ENCODE measurements around the gene OCSTAMP. TPM values are rescaled to one million over a fixed set of nuclear protein-coding genes. Genes with fewer than 3 reads are reported as not detected.

Gene OCSTAMP
- polyA plus RNA-seq, 2 donors: not detected

GRCh38 chr20:46547995-46548394 lies 2.5 kb downstream of the OCSTAMP start:
- Histone ChIP-seq H3K27me3 (ENCODE audit: control insufficient read depth in 1 of 2, insufficient read depth in 2 of 2, low read length in 2 of 2) (no peaks in the 10 kb centered on the region), H3K4me3 (ENCODE audit: low read depth in 1 of 2, low read length in 2 of 2) (no peak overlapping the region), H3K36me3 (ENCODE audit: control insufficient read depth in 2 of 2, insufficient read depth in 2 of 2, low read length in 1 of 2) (no peaks in the 10 kb centered on the region), H3K27ac (ENCODE audit: low read depth in 2 of 2, low read length in 1 of 2) (no peak overlapping the region), H3K9me3 (ENCODE audit: control insufficient read depth in 2 of 2, insufficient read depth in 1 of 2, low read depth in 1 of 2, low read length in 1 of 2) (no peaks in the 10 kb centered on the region), H3K4me1 (ENCODE audit: control insufficient read depth in 2 of 2, insufficient read depth in 2 of 2, low read length in 1 of 2) (no peaks in the 10 kb centered on the region)
- WGBS, 2 donors: 84 to 85% methylated on average over 6 of the region's 6 CpGs

DNA sequence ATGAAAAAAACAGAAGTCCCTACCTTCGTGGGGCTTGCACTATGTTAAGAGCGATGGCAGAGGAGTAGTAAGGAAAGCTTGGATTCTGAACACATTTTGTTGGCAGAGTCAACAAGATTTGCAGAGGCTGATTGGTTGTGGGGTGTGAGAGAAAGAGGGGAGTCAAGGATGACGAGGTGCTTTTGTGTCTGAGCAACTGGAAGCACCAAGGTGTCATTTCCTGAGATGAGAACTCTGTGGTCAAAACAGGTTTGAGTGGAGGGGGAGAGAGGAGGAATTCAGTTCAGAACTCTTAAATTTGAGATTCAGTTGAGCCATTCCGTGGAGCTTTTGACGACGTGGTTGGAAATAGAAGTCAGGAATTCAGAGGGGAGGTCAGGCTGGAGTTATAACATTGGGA lies 3.5 kb downstream of the OCSTAMP start:
- Histone ChIP-seq H3K4me1 (ENCODE audit: control insufficient read depth in 2 of 2, insufficient read depth in 2 of 2, low read length in 1 of 2) (no peaks in the 10 kb centered on the region), H3K36me3 (ENCODE audit: control insufficient read depth in 2 of 2, insufficient read depth in 2 of 2, low read length in 1 of 2) (no peaks in the 10 kb centered on the region), H3K27ac (ENCODE audit: low read depth in 2 of 2, low read length in 1 of 2) (no peak overlapping the region), H3K9me3 (ENCODE audit: control insufficient read depth in 2 of 2, insufficient read depth in 1 of 2, low read depth in 1 of 2, low read length in 1 of 2) (no peaks in the 10 kb centered on the region), H3K27me3 (ENCODE audit: control insufficient read depth in 1 of 2, insufficient read depth in 2 of 2, low read length in 2 of 2) (no peaks in the 10 kb centered on the region), H3K4me3 (ENCODE audit: low read depth in 1 of 2, low read length in 2 of 2) (no peak overlapping the region)
- WGBS, 2 donors: 66 to 74% methylated on average over 6 of the region's 6 CpGs

- H3K27me3 ChIP-seq (ENCODE audit: control insufficient read depth in 1 of 2, insufficient read depth in 2 of 2, low read length in 2 of 2): no peaks in the 10 kb centered on the region
- 80 to 83% methylated on average over 3 of the region's 3 CpGs for WGBS, 2 donors
- no peak overlapping the region for H3K27ac ChIP-seq (ENCODE audit: low read depth in 2 of 2, low read length in 1 of 2)
- H3K9me3 ChIP-seq (ENCODE audit: control insufficient read depth in 2 of 2, insufficient read depth in 1 of 2, low read depth in 1 of 2, low read length in 1 of 2): no peaks in the 10 kb centered on the region
- H3K36me3 ChIP-seq (ENCODE audit: control insufficient read depth in 2 of 2, insufficient read depth in 2 of 2, low read length in 1 of 2): no peaks in the 10 kb centered on the region
- H3K4me1 ChIP-seq (ENCODE audit: control insufficient read depth in 2 of 2, insufficient read depth in 2 of 2, low read length in 1 of 2): no peaks in the 10 kb centered on the region
- H3K4me3 ChIP-seq (ENCODE audit: low read depth in 1 of 2, low read length in 2 of 2): no peak overlapping the region
Observed at GRCh38 chr20:46546298-46546697, 4.2 kb downstream of the OCSTAMP start.

GRCh38 chr20:46545827-46546138 lies 4.7 kb downstream of the OCSTAMP start:
- 92 to 93% methylated on average over 9 of the region's 9 CpGs for WGBS, 2 donors
- H3K4me1 ChIP-seq (ENCODE audit: control insufficient read depth in 2 of 2, insufficient read depth in 2 of 2, low read length in 1 of 2): no peaks in the 10 kb centered on the region
- H3K27ac ChIP-seq (ENCODE audit: low read depth in 2 of 2, low read length in 1 of 2): no peak overlapping the region
- no peak overlapping the region for H3K4me3 ChIP-seq (ENCODE audit: low read depth in 1 of 2, low read length in 2 of 2)
- no peaks in the 10 kb centered on the region for H3K27me3 ChIP-seq (ENCODE audit: control insufficient read depth in 1 of 2, insufficient read depth in 2 of 2, low read length in 2 of 2)
- H3K9me3 ChIP-seq (ENCODE audit: control insufficient read depth in 2 of 2, insufficient read depth in 1 of 2, low read depth in 1 of 2, low read length in 1 of 2): no peaks in the 10 kb centered on the region
- no peaks in the 10 kb centered on the region for H3K36me3 ChIP-seq (ENCODE audit: control insufficient read depth in 2 of 2, insufficient read depth in 2 of 2, low read length in 1 of 2)

DNA sequence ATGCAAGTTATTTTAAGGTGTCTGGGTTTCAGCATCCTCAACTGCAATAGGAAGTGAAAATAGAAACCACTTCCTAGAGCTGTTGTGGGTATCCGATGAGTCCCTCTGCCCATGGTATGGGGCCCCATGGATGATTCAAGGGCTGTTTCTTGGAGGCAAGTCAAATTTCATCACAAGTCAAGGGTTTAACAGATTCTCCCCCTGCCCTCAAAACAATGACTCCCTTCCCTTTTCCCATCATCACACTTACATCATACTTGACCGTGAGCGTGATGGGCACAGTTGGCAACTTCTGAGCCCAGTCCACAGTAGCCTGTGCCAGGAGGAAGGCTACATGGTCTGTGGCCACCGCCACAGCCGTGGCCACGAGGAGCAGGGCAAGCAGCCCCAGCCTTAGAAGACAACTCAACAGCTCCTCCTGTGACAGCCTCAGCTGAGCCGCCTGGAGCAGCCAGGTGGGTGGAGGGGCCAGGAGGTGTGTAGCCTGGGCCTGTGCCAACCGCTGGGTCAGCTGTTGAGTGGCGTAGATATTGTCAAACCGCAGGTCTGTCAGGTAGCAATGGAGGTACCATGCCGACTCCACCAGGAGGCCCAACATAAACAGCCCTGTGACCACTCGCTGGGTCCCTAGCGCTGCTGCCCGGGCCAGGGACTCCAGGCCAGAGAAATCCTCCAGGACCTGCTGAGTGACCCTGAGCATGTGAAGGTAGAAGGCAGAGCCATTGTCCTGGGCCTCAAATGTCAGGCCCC lies 5.2 kb downstream of the OCSTAMP start:
- Histone ChIP-seq H3K4me3 (ENCODE audit: low read depth in 1 of 2, low read length in 2 of 2) (no peak overlapping the region), H3K4me1 (ENCODE audit: control insufficient read depth in 2 of 2, insufficient read depth in 2 of 2, low read length in 1 of 2) (no peaks in the 10 kb centered on the region), H3K36me3 (ENCODE audit: control insufficient read depth in 2 of 2, insufficient read depth in 2 of 2, low read length in 1 of 2) (no peaks in the 10 kb centered on the region), H3K27me3 (ENCODE audit: control insufficient read depth in 1 of 2, insufficient read depth in 2 of 2, low read length in 2 of 2) (no peaks in the 10 kb centered on the region), H3K9me3 (ENCODE audit: control insufficient read depth in 2 of 2, insufficient read depth in 1 of 2, low read depth in 1 of 2, low read length in 1 of 2) (no peaks in the 10 kb centered on the region), H3K27ac (ENCODE audit: low read depth in 2 of 2, low read length in 1 of 2) (no peak overlapping the region)
- WGBS, 2 donors: 79 to 81% methylated on average over 14 of the region's 14 CpGs

DNA sequence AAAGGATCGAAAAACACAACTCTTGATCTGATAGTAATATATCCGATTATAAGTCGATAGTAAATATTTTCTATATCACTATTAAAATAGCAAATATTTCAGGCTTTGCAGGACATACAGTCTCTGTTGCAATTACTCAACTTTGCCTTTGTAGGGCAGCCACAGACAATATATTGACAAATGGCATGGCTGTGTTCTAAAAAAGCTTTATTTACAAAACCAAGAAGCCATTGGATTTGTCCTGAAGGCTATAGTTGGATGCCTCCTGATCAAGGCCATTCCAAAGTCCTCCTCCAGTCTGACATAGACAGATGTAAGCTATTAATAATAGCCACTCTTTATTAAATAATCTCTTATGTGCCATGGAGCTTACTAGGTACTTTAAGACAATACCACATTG lies 5.9 kb downstream of the OCSTAMP start:
- Histone ChIP-seq H3K4me1 (ENCODE audit: control insufficient read depth in 2 of 2, insufficient read depth in 2 of 2, low read length in 1 of 2) (no peaks in the 10 kb centered on the region), H3K27me3 (ENCODE audit: control insufficient read depth in 1 of 2, insufficient read depth in 2 of 2, low read length in 2 of 2) (no peaks in the 10 kb centered on the region), H3K4me3 (ENCODE audit: low read depth in 1 of 2, low read length in 2 of 2) (no peak overlapping the region), H3K36me3 (ENCODE audit: control insufficient read depth in 2 of 2, insufficient read depth in 2 of 2, low read length in 1 of 2) (no peaks in the 10 kb centered on the region), H3K9me3 (ENCODE audit: control insufficient read depth in 2 of 2, insufficient read depth in 1 of 2, low read depth in 1 of 2, low read length in 1 of 2) (no peaks in the 10 kb centered on the region), H3K27ac (ENCODE audit: low read depth in 2 of 2, low read length in 1 of 2) (no peak overlapping the region)
- 91 to 93% methylated on average over 3 of the region's 3 CpGs for WGBS, 2 donors

DNA sequence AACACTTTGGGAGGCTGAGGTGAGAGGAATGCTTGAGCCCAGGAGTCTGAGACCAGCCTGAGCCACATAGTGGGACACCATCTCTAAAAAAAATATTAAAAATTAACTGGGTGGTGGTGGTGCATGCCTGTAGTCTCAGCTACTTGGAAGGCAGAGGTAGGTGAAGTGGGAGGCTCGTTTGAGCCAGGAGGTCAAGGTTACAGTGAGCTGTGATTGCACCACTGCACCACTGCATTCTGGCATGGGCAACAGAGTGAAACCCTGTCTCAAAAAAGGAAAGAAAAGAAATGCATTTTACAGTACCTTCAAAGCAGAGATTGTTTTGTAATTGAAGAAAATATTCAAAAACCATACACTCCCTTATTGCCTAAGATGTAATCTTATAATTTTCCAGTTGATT lies 6.5 kb downstream of the OCSTAMP start:
- H3K36me3 ChIP-seq (ENCODE audit: control insufficient read depth in 2 of 2, insufficient read depth in 2 of 2, low read length in 1 of 2): no peaks in the 10 kb centered on the region
- WGBS, 2 donors: 36 to 38% methylated on average over 1 of the region's 1 CpG
- no peaks in the 10 kb centered on the region for H3K4me1 ChIP-seq (ENCODE audit: control insufficient read depth in 2 of 2, insufficient read depth in 2 of 2, low read length in 1 of 2)
- H3K4me3 ChIP-seq (ENCODE audit: low read depth in 1 of 2, low read length in 2 of 2): no peak overlapping the region
- no peaks in the 10 kb centered on the region for H3K9me3 ChIP-seq (ENCODE audit: control insufficient read depth in 2 of 2, insufficient read depth in 1 of 2, low read depth in 1 of 2, low read length in 1 of 2)
- H3K27me3 ChIP-seq (ENCODE audit: control insufficient read depth in 1 of 2, insufficient read depth in 2 of 2, low read length in 2 of 2): no peaks in the 10 kb centered on the region
- no peak overlapping the region for H3K27ac ChIP-seq (ENCODE audit: low read depth in 2 of 2, low read length in 1 of 2)

- no peaks in the 10 kb centered on the region for H3K9me3 ChIP-seq (ENCODE audit: control insufficient read depth in 2 of 2, insufficient read depth in 1 of 2, low read depth in 1 of 2, low read length in 1 of 2)
- no peak overlapping the region for H3K27ac ChIP-seq (ENCODE audit: low read depth in 2 of 2, low read length in 1 of 2)
- H3K4me1 ChIP-seq (ENCODE audit: control insufficient read depth in 2 of 2, insufficient read depth in 2 of 2, low read length in 1 of 2): no peaks in the 10 kb centered on the region
- no peaks in the 10 kb centered on the region for H3K36me3 ChIP-seq (ENCODE audit: control insufficient read depth in 2 of 2, insufficient read depth in 2 of 2, low read length in 1 of 2)
- no peaks in the 10 kb centered on the region for H3K27me3 ChIP-seq (ENCODE audit: control insufficient read depth in 1 of 2, insufficient read depth in 2 of 2, low read length in 2 of 2)
- no peak overlapping the region for H3K4me3 ChIP-seq (ENCODE audit: low read depth in 1 of 2, low read length in 2 of 2)
- 76 to 82% methylated on average over 4 of the region's 4 CpGs for WGBS, 2 donors
Observed at GRCh38 chr20:46543033-46543432, 7.4 kb downstream of the OCSTAMP start.

- Histone ChIP-seq H3K27ac (ENCODE audit: low read depth in 2 of 2, low read length in 1 of 2) (no peak overlapping the region), H3K9me3 (ENCODE audit: control insufficient read depth in 2 of 2, insufficient read depth in 1 of 2, low read depth in 1 of 2, low read length in 1 of 2) (no peaks in the 10 kb centered on the region), H3K27me3 (ENCODE audit: control insufficient read depth in 1 of 2, insufficient read depth in 2 of 2, low read length in 2 of 2) (no peaks in the 10 kb centered on the region), H3K4me1 (ENCODE audit: control insufficient read depth in 2 of 2, insufficient read depth in 2 of 2, low read length in 1 of 2) (no peaks in the 10 kb centered on the region), H3K4me3 (ENCODE audit: low read depth in 1 of 2, low read length in 2 of 2) (no peak overlapping the region), H3K36me3 (ENCODE audit: control insufficient read depth in 2 of 2, insufficient read depth in 2 of 2, low read length in 1 of 2) (no peaks in the 10 kb centered on the region)
- WGBS, 2 donors: 62 to 66% methylated on average over 36 of the region's 36 CpGs
Observed at GRCh38 chr20:46541229-46541935, 9.1 kb downstream of the OCSTAMP start.

GRCh38 chr20:46539113-46539512 lies 11.3 kb downstream of the OCSTAMP start:
- no peaks in the 10 kb centered on the region for H3K9me3 ChIP-seq (ENCODE audit: control insufficient read depth in 2 of 2, insufficient read depth in 1 of 2, low read depth in 1 of 2, low read length in 1 of 2)
- 84 to 86% methylated on average over 2 of the region's 2 CpGs for WGBS, 2 donors
- no peak overlapping the region for H3K27ac ChIP-seq (ENCODE audit: low read depth in 2 of 2, low read length in 1 of 2)
- H3K36me3 ChIP-seq (ENCODE audit: control insufficient read depth in 2 of 2, insufficient read depth in 2 of 2, low read length in 1 of 2): no peaks in the 10 kb centered on the region
- no peak overlapping the region for H3K4me3 ChIP-seq (ENCODE audit: low read depth in 1 of 2, low read length in 2 of 2)
- no peaks in the 10 kb centered on the region for H3K27me3 ChIP-seq (ENCODE audit: control insufficient read depth in 1 of 2, insufficient read depth in 2 of 2, low read length in 2 of 2)
- no peaks in the 10 kb centered on the region for H3K4me1 ChIP-seq (ENCODE audit: control insufficient read depth in 2 of 2, insufficient read depth in 2 of 2, low read length in 1 of 2)

Measured in esophagus (tissue), 2 donors.